Measurements from ENCODE around the gene F7. TPM values are rescaled to one million over a fixed set of nuclear protein-coding genes. Genes with fewer than 3 reads are reported as not detected.
"Not testable (repeated sequence)": the region's sequence is repeated elsewhere in the genome, so short reads cannot be mapped to it uniquely, and the experiment has no call there.

The F7 gene
- total RNA-seq, 4 donors from 2014 or later: 0.20 to 1.2 TPM; not detected in 2

GRCh38 chr13:113159701-113160100, 54.1 kb downstream of the F7 start:
- ATAC-seq: no peak
- TF ChIP-seq POLR2A (IDR thresholded peaks at IDR 0.05) (no peak), CTCF (IDR thresholded peaks at IDR 0.05 in 4 of 5, conservative IDR thresholded peaks at IDR 0.05 in 1 of 5) (no peak)
- no peak for DNase-seq
- H3K27ac ChIP-seq: no peak overlapping the region
- in situ Hi-C loops (cut with MboI; ENCODE audit: low sequenced_read_pairs in 4 of 4): no loop called here
- no peaks in the 10 kb centered on the region for H3K9me3 ChIP-seq
- H3K27me3 ChIP-seq: peaks cover 11 to 20% (median 12%) of the 10 kb centered on the region in 3 donors
- H3K4me1 ChIP-seq: peaks cover 0 to 2% of the 10 kb centered on the region in 2 donors
- H3K36me3 ChIP-seq: no peaks in the 10 kb centered on the region
- intact Hi-C loops (cut with DNase I; ENCODE audit: low total_unique reads): loop anchor here (10.0 kb wide), 2 partner anchors 125 to 135 kb away; partner anchors contain the start of gene LAMP1
- H3K4me3 ChIP-seq: no peak overlapping the region

- in situ Hi-C loops (cut with MboI; ENCODE audit: low sequenced_read_pairs in 4 of 4): no loop called here
- no peak overlapping the region for H3K27ac ChIP-seq
- ATAC-seq: no peak
Observed at GRCh38 chr13:113160983-113161382, 55.4 kb downstream of the F7 start.

GRCh38 chr13:113161433-113161832, 55.8 kb downstream of the F7 start:
- ATAC-seq: no peak
- in situ Hi-C loops (cut with MboI; ENCODE audit: low sequenced_read_pairs in 4 of 4): no loop called here
- H3K4me3 ChIP-seq: no peak overlapping the region
- H3K9me3 ChIP-seq: no peaks in the 10 kb centered on the region
- no peak for DNase-seq
- intact Hi-C loops (cut with DNase I; ENCODE audit: low total_unique reads): no loop called here
- no peak for TF ChIP-seq CTCF (IDR thresholded peaks at IDR 0.05 in 4 of 5, conservative IDR thresholded peaks at IDR 0.05 in 1 of 5)
- TF ChIP-seq POLR2A (IDR thresholded peaks at IDR 0.05): no peak
- no peaks in the 10 kb centered on the region for H3K4me1 ChIP-seq
- H3K36me3 ChIP-seq: no peaks in the 10 kb centered on the region
- H3K27ac ChIP-seq: no peak overlapping the region
- H3K27me3 ChIP-seq: peaks cover 11 to 22% (median 12%) of the 10 kb centered on the region in 3 donors

More at GRCh38 chr13:113160983-113161382, 55.4 kb downstream of the F7 start:
- no peak overlapping the region for H3K4me3 ChIP-seq
- TF ChIP-seq POLR2A (IDR thresholded peaks at IDR 0.05): no peak
- TF ChIP-seq CTCF (IDR thresholded peaks at IDR 0.05 in 4 of 5, conservative IDR thresholded peaks at IDR 0.05 in 1 of 5): no peak
- no peaks in the 10 kb centered on the region for H3K4me1 ChIP-seq
- intact Hi-C loops (cut with DNase I; ENCODE audit: low total_unique reads): no loop called here
- no peaks in the 10 kb centered on the region for H3K36me3 ChIP-seq
- DNase-seq: no peak
- peaks cover 11 to 22% (median 12%) of the 10 kb centered on the region in 3 donors for H3K27me3 ChIP-seq
- H3K9me3 ChIP-seq: no peaks in the 10 kb centered on the region

- H3K36me3 ChIP-seq; H3K4me3 ChIP-seq; intact Hi-C loops (cut with DNase I; ENCODE audit: low total_unique reads); H3K9me3 ChIP-seq; ATAC-seq; H3K27ac ChIP-seq; DNase-seq; in situ Hi-C loops (cut with MboI; ENCODE audit: low sequenced_read_pairs in 4 of 4); H3K4me1 ChIP-seq: not testable (repeated sequence)
- H3K27me3 ChIP-seq: peaks cover 11 to 22% (median 12%) of the 10 kb centered on the region in 3 donors
Observed at GRCh38 chr13:113161975-113162374, 56.4 kb downstream of the F7 start.

- intact Hi-C loops (cut with DNase I; ENCODE audit: low total_unique reads): no loop called here
- in situ Hi-C loops (cut with MboI; ENCODE audit: low sequenced_read_pairs in 4 of 4): no loop called here
Observed at GRCh38 chr13:113162783-113163685, 57.4 kb downstream of the F7 start.

More at GRCh38 chr13:113162783-113163685, 57.4 kb downstream of the F7 start:
- no peaks in the 10 kb centered on the region for H3K9me3 ChIP-seq
- ATAC-seq: no peak
- peaks cover 0 to 4% of the 10 kb centered on the region in 2 donors for H3K36me3 ChIP-seq
- H3K27me3 ChIP-seq: peaks cover 11 to 22% (median 12%) of the 10 kb centered on the region in 3 donors
- no peak overlapping the region for H3K27ac ChIP-seq
- H3K4me1 ChIP-seq: no peaks in the 10 kb centered on the region
- no peak overlapping the region for H3K4me3 ChIP-seq
- TF ChIP-seq CTCF (IDR thresholded peaks at IDR 0.05 in 4 of 5, conservative IDR thresholded peaks at IDR 0.05 in 1 of 5) (no peak), POLR2A (IDR thresholded peaks at IDR 0.05) (no peak)
- no peak for DNase-seq
